HepG2 (cell line): ENCODE measurements around the gene LINC00237. TPM values are rescaled to one million over a fixed set of nuclear protein-coding genes. Genes with fewer than 3 reads are reported as not detected.
A peak's percentile ranks its signal among the peaks of the same experiment; 100 is the strongest.

ENCODE experiments used
- BCL6 ChIP-seq: IDR thresholded peaks from 2 replicates; pipeline ENCODE4 v1.6.1; 2016; ENCODE audit warnings: missing genetic modification reagents, missing compliant biosample characterization
- ESRRA ChIP-seq: sonication (generic); formaldehyde crosslinking; IDR thresholded peaks from 2 replicates; pipeline ENCODE4 v1.5.1; 2020; ENCODE audit warnings: mild to moderate bottlenecking, low read depth, missing genetic modification reagents
- JDP2 ChIP-seq: sonication (generic); formaldehyde crosslinking; IDR thresholded peaks from 2 replicates; pipeline ENCODE4 v1.8.1; 2022; ENCODE audit warnings: missing genetic modification reagents, borderline replicate concordance
- RFXAP ChIP-seq: sonication (generic); formaldehyde crosslinking; IDR thresholded peaks from 2 replicates; pipeline ENCODE4 v1.4.0; 2020; ENCODE audit warnings: missing genetic modification reagents, borderline replicate concordance
- RXRB ChIP-seq: IDR thresholded peaks from 2 replicates; pipeline ENCODE4 v1.6.1; 2016; ENCODE audit warnings: borderline replicate concordance, missing genetic modification reagents, missing compliant biosample characterization
- SIX4 ChIP-seq: sonication (generic); formaldehyde crosslinking; IDR thresholded peaks from 2 replicates; pipeline ENCODE4 v1.4.0; 2020; ENCODE audit warnings: missing genetic modification reagents
- TEAD3 ChIP-seq: optimal IDR thresholded peaks from 2 replicates; pipeline ENCODE3; 2016; ENCODE audit warnings: borderline replicate concordance
- THAP11 ChIP-seq: IDR thresholded peaks from 2 replicates; pipeline ENCODE4 v1.6.1; 2016; ENCODE audit warnings: missing biosample characterization, missing genetic modification reagents
- ZFP36 ChIP-seq: fragments of 150-350 bp; IDR thresholded peaks from 2 replicates; pipeline ENCODE4 v1.6.1; 2018; ENCODE audit warnings: borderline replicate concordance, low read length, low read depth; ENCODE audit not compliant: partially characterized antibody
- ZNF562 ChIP-seq: sonication (generic); formaldehyde crosslinking; IDR thresholded peaks from 2 replicates; pipeline ENCODE4 v1.8.0; 2022; ENCODE audit warnings: missing genetic modification reagents, borderline replicate concordance
- ZNF605 ChIP-seq: sonication (generic); formaldehyde crosslinking; IDR thresholded peaks from 2 replicates; pipeline ENCODE4 v1.8.0; 2022; ENCODE audit warnings: mild to moderate bottlenecking, missing genetic modification reagents
- polyA plus RNA-seq, 8 experiments: library from polyadenylated mRNA; depleted of rRNA in 3 of 8; stranded (reverse) in 7 of 8; unstranded in 1 of 8; fragments of >200 nt; fragmentation: Illumina TruSeq in 4 of 8; extraction: Trizol in 4 of 8; gene quantifications; 2 replicates each; pipeline versions ENCODE4 v1.2.1 to v1.2.3, GENCODE V29; 2011 to 2016; ENCODE audit warnings: low read depth in 4 of 8, missing spikeins in 1 of 8, mixed read lengths in 1 of 8; ENCODE audit not compliant: insufficient read depth in 1 of 8
- total RNA-seq, 5 experiments: library from RNA; depleted of rRNA; stranded (reverse); fragments of >200 nt; fragmentation: Illumina TruSeq; extraction: Trizol; gene quantifications; 2 replicates each; pipeline ENCODE4 v1.2.3, GENCODE V29; 2016; ENCODE audit warnings: low read depth in 1 of 5
- TF ChIP-seq, protein P1 (sequence below): sonication (generic); formaldehyde crosslinking; IDR thresholded peaks from 2 replicates; pipeline ENCODE4 v1.5.0; 2020; ENCODE audit warnings: mild to moderate bottlenecking, missing genetic modification reagents, borderline replicate concordance
- TF ChIP-seq, protein P2 (sequence below): sonication (generic); formaldehyde crosslinking; IDR thresholded peaks from 2 replicates; pipeline ENCODE4 v1.4.0; 2020; ENCODE audit warnings: missing genetic modification reagents
- TF ChIP-seq, protein P3 (sequence below): conservative IDR thresholded peaks from 2 replicates; pipeline ENCODE4 v1.6.1; 2018; ENCODE audit warnings: missing genetic modification reagents
- TF ChIP-seq, protein P4 (sequence below): sonication (generic); formaldehyde crosslinking; IDR thresholded peaks from 2 replicates; pipeline ENCODE4 v1.4.0; 2020; ENCODE audit warnings: missing genetic modification reagents

The LINC00237 gene
- total and polyA plus RNA-seq, 2 of the 13 experiments (the other 11 are each of a cell fraction or from before 2014, with no cell fraction given): not detected

DNA sequence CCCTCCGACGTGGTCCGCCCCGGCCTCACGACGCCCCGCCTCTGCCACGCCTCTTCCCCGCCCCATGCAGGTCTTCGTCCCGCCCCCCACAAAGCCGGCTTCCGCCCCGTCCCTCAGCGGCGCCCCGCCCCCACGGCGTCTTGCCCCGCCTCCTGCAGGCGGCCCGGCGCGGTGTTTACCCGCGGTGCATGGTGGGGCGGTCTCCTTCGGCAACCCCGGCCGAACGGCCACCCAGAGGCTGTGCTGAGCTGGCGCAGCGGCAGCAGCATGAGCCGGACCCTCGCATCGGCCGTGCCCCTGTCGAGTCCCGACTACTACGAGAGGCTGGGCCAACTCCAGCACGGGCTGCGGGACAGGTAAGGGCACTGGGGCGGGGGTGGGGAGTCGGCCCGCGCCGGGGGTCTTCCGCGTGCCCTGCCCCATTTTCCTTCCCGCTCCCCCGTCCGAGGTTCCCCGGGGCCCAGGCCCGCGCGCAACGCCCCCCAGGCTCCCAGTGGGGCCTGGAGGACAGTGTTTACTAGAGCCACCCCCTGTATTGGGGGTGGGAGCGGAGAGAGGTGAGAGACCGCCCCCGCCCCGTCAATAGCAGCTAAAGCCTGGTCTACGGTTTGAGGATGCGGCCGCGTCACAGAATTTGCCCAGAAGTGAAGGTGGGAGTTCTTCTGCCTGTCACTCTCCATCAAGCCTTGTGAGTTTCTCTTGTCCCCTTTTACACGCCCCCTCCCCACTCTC is 19.9 kb upstream of the LINC00237 start, which contains the start of gene KIZ (continued):
- TF ChIP-seq, protein P1, sequence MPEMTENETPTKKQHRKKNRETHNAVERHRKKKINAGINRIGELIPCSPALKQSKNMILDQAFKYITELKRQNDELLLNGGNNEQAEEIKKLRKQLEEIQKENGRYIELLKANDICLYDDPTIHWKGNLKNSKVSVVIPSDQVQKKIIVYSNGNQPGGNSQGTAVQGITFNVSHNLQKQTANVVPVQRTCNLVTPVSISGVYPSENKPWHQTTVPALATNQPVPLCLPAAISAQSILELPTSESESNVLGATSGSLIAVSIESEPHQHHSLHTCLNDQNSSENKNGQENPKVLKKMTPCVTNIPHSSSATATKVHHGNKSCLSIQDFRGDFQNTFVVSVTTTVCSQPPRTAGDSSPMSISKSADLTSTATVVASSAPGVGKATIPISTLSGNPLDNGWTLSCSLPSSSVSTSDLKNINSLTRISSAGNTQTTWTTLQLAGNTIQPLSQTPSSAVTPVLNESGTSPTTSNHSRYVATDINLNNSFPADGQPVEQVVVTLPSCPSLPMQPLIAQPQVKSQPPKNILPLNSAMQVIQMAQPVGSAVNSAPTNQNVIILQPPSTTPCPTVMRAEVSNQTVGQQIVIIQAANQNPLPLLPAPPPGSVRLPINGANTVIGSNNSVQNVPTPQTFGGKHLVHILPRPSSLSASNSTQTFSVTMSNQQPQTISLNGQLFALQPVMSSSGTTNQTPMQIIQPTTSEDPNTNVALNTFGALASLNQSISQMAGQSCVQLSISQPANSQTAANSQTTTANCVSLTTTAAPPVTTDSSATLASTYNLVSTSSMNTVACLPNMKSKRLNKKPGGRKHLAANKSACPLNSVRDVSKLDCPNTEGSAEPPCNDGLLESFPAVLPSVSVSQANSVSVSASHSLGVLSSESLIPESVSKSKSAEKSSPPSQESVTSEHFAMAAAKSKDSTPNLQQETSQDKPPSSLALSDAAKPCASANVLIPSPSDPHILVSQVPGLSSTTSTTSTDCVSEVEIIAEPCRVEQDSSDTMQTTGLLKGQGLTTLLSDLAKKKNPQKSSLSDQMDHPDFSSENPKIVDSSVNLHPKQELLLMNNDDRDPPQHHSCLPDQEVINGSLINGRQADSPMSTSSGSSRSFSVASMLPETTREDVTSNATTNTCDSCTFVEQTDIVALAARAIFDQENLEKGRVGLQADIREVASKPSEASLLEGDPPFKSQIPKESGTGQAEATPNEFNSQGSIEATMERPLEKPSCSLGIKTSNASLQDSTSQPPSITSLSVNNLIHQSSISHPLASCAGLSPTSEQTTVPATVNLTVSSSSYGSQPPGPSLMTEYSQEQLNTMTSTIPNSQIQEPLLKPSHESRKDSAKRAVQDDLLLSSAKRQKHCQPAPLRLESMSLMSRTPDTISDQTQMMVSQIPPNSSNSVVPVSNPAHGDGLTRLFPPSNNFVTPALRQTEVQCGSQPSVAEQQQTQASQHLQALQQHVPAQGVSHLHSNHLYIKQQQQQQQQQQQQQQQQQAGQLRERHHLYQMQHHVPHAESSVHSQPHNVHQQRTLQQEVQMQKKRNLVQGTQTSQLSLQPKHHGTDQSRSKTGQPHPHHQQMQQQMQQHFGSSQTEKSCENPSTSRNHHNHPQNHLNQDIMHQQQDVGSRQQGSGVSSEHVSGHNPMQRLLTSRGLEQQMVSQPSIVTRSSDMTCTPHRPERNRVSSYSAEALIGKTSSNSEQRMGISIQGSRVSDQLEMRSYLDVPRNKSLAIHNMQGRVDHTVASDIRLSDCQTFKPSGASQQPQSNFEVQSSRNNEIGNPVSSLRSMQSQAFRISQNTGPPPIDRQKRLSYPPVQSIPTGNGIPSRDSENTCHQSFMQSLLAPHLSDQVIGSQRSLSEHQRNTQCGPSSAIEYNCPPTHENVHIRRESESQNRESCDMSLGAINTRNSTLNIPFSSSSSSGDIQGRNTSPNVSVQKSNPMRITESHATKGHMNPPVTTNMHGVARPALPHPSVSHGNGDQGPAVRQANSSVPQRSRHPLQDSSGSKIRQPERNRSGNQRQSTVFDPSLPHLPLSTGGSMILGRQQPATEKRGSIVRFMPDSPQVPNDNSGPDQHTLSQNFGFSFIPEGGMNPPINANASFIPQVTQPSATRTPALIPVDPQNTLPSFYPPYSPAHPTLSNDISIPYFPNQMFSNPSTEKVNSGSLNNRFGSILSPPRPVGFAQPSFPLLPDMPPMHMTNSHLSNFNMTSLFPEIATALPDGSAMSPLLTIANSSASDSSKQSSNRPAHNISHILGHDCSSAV: no peak; the same call in 1 of the 2 replicates
- TF ChIP-seq ESRRA (CRISPR knock-in tag): peak; percentile 30; the same call in 1 of the 2 replicates
- peak; percentile 90 for TF ChIP-seq ZNF605 (CRISPR knock-in tag)
- no peak for TF ChIP-seq ZFP36
- TF ChIP-seq THAP11 (CRISPR knock-in tag): peak; percentile 85
- no peak for TF ChIP-seq SIX4 (CRISPR knock-in tag)
- TF ChIP-seq, protein P2, sequence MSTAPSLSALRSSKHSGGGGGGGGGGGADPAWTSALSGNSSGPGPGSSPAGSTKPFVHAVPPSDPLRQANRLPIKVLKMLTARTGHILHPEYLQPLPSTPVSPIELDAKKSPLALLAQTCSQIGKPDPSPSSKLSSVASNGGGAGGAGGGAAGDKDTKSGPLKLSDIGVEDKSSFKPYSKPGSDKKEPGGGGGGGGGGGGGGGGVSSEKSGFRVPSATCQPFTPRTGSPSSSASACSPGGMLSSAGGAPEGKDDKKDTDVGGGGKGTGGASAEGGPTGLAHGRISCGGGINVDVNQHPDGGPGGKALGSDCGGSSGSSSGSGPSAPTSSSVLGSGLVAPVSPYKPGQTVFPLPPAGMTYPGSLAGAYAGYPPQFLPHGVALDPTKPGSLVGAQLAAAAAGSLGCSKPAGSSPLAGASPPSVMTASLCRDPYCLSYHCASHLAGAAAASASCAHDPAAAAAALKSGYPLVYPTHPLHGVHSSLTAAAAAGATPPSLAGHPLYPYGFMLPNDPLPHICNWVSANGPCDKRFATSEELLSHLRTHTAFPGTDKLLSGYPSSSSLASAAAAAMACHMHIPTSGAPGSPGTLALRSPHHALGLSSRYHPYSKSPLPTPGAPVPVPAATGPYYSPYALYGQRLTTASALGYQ (CRISPR knock-in tag): no peak; the same call in 1 of the 2 replicates
- TF ChIP-seq, protein P3, sequence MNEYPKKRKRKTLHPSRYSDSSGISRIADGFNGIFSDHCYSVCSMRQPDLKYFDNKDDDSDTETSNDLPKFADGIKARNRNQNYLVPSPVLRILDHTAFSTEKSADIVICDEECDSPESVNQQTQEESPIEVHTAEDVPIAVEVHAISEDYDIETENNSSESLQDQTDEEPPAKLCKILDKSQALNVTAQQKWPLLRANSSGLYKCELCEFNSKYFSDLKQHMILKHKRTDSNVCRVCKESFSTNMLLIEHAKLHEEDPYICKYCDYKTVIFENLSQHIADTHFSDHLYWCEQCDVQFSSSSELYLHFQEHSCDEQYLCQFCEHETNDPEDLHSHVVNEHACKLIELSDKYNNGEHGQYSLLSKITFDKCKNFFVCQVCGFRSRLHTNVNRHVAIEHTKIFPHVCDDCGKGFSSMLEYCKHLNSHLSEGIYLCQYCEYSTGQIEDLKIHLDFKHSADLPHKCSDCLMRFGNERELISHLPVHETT: 0 out of 2 replicates have a peak, but pooled peaks have one; percentile 69
- no peak; the same call in 1 of the 2 replicates for TF ChIP-seq JDP2
- peak; percentile 82; the same call in 1 of the 2 replicates for TF ChIP-seq RFXAP
- peak; percentile 38; the same call in 1 of the 2 replicates for TF ChIP-seq RXRB (CRISPR knock-in tag)
- TF ChIP-seq TEAD3 (CRISPR knock-in tag): no peak
- peak; percentile 42 for TF ChIP-seq BCL6 (CRISPR knock-in tag)
- TF ChIP-seq ZNF562 (CRISPR knock-in tag): no peak
- TF ChIP-seq, protein P4, sequence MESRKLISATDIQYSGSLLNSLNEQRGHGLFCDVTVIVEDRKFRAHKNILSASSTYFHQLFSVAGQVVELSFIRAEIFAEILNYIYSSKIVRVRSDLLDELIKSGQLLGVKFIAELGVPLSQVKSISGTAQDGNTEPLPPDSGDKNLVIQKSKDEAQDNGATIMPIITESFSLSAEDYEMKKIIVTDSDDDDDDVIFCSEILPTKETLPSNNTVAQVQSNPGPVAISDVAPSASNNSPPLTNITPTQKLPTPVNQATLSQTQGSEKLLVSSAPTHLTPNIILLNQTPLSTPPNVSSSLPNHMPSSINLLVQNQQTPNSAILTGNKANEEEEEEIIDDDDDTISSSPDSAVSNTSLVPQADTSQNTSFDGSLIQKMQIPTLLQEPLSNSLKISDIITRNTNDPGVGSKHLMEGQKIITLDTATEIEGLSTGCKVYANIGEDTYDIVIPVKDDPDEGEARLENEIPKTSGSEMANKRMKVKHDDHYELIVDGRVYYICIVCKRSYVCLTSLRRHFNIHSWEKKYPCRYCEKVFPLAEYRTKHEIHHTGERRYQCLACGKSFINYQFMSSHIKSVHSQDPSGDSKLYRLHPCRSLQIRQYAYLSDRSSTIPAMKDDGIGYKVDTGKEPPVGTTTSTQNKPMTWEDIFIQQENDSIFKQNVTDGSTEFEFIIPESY (CRISPR knock-in tag): no peak; the same call in 1 of the 2 replicates
